ENCODE measurements around the gene CLN5.

- peak in 3 of 5 experiments; percentile 21 to 67 (median 66) for TF ChIP-seq CTCF (IDR thresholded peaks at IDR 0.05)
- peak; percentile 70 to 99 for TF ChIP-seq EP300 (IDR thresholded peaks at IDR 0.05)
- TF ChIP-seq POLR2A (IDR thresholded peaks at IDR 0.05) = peak; percentile 97
Measured at GRCh38 chr13:76991796-76992547, at the start of gene CLN5.

Data from tibial nerve (tissue), 4 donors.